Measurements from ENCODE around the gene BDKRB2.

Gene BDKRB2

DNA sequence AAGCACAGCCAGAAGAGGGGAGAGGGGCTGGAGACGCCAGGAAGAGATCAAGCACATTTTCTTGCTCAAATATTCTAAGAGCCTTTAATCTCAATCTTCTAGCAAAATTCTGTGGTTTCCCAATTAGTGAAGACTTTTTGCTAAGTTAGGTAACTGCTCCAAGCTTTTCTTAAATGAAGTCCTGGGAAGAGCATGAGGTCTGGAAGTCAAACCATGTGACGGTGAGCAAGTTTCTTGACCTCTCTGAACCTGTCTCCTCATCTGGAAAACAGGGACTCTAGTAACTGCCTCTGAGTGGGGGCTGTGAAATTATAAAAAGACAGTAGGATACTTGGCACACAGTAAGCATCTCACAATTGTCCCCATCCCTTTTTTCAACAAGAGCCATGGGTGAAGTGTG lies 75.5 kb downstream of the BDKRB2 start:
- DNase-seq (ENCODE audit: low spot score) = no peak
- TF ChIP-seq, protein P1, sequence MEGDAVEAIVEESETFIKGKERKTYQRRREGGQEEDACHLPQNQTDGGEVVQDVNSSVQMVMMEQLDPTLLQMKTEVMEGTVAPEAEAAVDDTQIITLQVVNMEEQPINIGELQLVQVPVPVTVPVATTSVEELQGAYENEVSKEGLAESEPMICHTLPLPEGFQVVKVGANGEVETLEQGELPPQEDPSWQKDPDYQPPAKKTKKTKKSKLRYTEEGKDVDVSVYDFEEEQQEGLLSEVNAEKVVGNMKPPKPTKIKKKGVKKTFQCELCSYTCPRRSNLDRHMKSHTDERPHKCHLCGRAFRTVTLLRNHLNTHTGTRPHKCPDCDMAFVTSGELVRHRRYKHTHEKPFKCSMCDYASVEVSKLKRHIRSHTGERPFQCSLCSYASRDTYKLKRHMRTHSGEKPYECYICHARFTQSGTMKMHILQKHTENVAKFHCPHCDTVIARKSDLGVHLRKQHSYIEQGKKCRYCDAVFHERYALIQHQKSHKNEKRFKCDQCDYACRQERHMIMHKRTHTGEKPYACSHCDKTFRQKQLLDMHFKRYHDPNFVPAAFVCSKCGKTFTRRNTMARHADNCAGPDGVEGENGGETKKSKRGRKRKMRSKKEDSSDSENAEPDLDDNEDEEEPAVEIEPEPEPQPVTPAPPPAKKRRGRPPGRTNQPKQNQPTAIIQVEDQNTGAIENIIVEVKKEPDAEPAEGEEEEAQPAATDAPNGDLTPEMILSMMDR (IDR thresholded peaks at IDR 0.05; ENCODE audit: extremely low read depth, missing control alignments) = no peak

- TF ChIP-seq, protein P1 (IDR thresholded peaks at IDR 0.05; ENCODE audit: extremely low read depth, missing control alignments) = no peak
- no peak for DNase-seq (ENCODE audit: low spot score)
Observed at GRCh38 chr14:96281486-96281885, 76.8 kb downstream of the BDKRB2 start.

GRCh38 chr14:96284008-96284407 lies 79.4 kb downstream of the BDKRB2 start:
- no peak for DNase-seq (ENCODE audit: low spot score)
- TF ChIP-seq, protein P1 (IDR thresholded peaks at IDR 0.05; ENCODE audit: extremely low read depth, missing control alignments) = no peak

DNA sequence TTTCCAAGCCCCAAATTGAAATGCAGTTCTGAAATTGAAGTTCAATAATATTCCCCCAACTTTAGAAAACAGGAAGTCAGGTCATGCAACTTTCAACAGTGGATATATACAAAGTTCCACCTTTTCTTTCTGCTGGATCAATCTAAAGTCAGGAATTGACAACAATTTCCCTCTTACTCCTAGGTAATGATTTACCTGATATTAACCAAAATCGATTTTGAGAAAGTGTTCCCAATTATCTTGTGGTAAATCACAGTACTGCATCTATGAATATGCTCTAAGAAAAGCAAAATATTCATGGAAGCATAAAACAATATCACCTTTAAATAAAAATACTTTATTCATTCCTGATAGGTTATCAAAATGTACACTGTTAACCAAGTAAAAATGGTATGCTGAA lies 79.8 kb downstream of the BDKRB2 start:
- TF ChIP-seq, protein P1 (IDR thresholded peaks at IDR 0.05; ENCODE audit: extremely low read depth, missing control alignments) = no peak
- DNase-seq (ENCODE audit: low spot score) = no peak

GRCh38 chr14:96285667-96286066 lies 81.0 kb downstream of the BDKRB2 start:
- DNase-seq (ENCODE audit: low spot score) = no peak
- TF ChIP-seq, protein P1 (IDR thresholded peaks at IDR 0.05; ENCODE audit: extremely low read depth, missing control alignments) = no peak

- TF ChIP-seq, protein P1 (IDR thresholded peaks at IDR 0.05; ENCODE audit: extremely low read depth, missing control alignments) = no peak
- no peak for DNase-seq (ENCODE audit: low spot score)
Observed at GRCh38 chr14:96286251-96286650, 81.6 kb downstream of the BDKRB2 start.

DNA sequence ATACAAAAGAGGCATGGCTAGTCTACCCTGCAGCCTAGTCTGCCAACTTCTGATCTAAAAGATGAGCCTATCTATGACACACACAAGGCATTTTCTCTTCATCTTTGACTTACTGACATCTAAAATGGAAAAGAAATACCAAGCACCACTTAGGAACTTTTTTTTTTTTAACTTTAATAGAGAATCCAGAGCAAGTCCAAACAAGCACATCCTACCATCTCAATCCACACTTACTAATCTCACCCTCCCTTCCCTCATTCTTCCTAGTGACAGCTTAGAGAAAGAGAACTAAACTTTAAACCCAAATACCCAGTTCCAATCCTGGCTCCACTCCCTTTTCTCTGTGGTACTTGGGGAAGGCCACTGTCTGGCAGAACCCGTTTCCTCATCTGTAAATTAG lies 83.2 kb downstream of the BDKRB2 start:
- no peak for DNase-seq (ENCODE audit: low spot score)
- TF ChIP-seq, protein P1 (IDR thresholded peaks at IDR 0.05; ENCODE audit: extremely low read depth, missing control alignments) = no peak

Measured in GM20000 (cell line).